Adrenal gland (tissue), 19 donors: ENCODE data around the gene TMEM204. TPM values are rescaled to one million over a fixed set of nuclear protein-coding genes. Genes with fewer than 3 reads are reported as not detected.

Experiments
- DNase-seq, 7 donors: peaks; one replicate each; pipeline ENCODE4 v3.0.0-alpha.2; 2019 to 2020
- H3K27ac ChIP-seq, 5 donors: fragments of 200-600 bp; sonication (generic) in 4 of 5; 1 replicate in 3 of 5; 2 replicates in 2 of 5; pipeline versions ENCODE4 v1.5.1 to v1.8.0; 2016 to 2020; ENCODE audit warnings: mild to moderate bottlenecking in 1 of 5
- H3K27me3 ChIP-seq: fragments of 200-600 bp; 2 replicates; pipeline ENCODE4 v1.8.0; 2021
- H3K36me3 ChIP-seq, 2 donors: fragments of 200-600 bp; replicated peaks in 1 of 2; 1 replicate in 1 of 2; 2 replicates in 1 of 2; pipeline versions ENCODE4 v1.5.1 to v1.8.0; 2018 to 2022
- H3K4me1 ChIP-seq, 2 donors: fragments of 200-600 bp; replicated peaks in 1 of 2; 1 replicate in 1 of 2; 2 replicates in 1 of 2; pipeline versions ENCODE4 v1.5.1 to v1.8.0; 2018 to 2021
- H3K4me3 ChIP-seq, 4 donors: fragments of 200-600 bp; sonication (generic) in 3 of 4; one replicate each; pipeline ENCODE4 v1.5.1; 2016 to 2018
- H3K9me3 ChIP-seq, 3 donors: fragments of 200-600 bp; sonication (generic) in 1 of 3; replicated peaks in 1 of 3; 1 replicate in 2 of 3; 2 replicates in 1 of 3; pipeline versions ENCODE4 v1.5.1 to v1.8.0; 2016 to 2021
- CTCF ChIP-seq, 6 experiments: fragments of 450-650 bp in 4 of 6; fragments of 200-600 bp in 2 of 6; sonication (generic) in 1 of 6; IDR thresholded peaks; 1 replicate in 5 of 6; 2 replicates in 1 of 6; pipeline versions ENCODE4 v1.5.1 to v1.8.0; 2016 to 2021; ENCODE audit warnings: antibody characterized with exemption in 6 of 6, mild to moderate bottlenecking in 2 of 6, moderate library complexity in 1 of 6
- POLR2A ChIP-seq, 2 donors: fragments of 450-650 bp; IDR thresholded peaks; one replicate each; pipeline ENCODE4 v1.6.1; 2017; ENCODE audit warnings: antibody characterized with exemption in 2 of 2, mild to moderate bottlenecking in 2 of 2, moderate library complexity in 1 of 2
- WGBS, 4 donors: extraction: QIAGEN DNeasy Blood & Tissue Kit in 2 of 4; methylation state at CpG; one replicate each; pipeline versions ENCODE4 v1.1.5 to v1.1.7; 2013 to 2017; 5-methylcytosine and 5-hydroxymethylcytosine counted together
- intact Hi-C, 2 donors: fragments of 100-400 bp; cut with DNase I; formaldehyde crosslinking; loops; one replicate each; pipeline versions ENCODE4 v1.14.1 to v1.15.0; 2022 to 2023
- long read RNA-seq, 10 donors: library from polyadenylated mRNA in 3 of 10; unstranded in 2 of 10; stranded (forward) in 1 of 10; transcript quantifications; one replicate each; pipeline ENCODE4 v2.0.0 and lab custom pipeline, GENCODE V29; 2021 to 2026
- polyA plus RNA-seq, 3 donors: library from polyadenylated mRNA; stranded (reverse); fragments of 200-250 nt in 2 of 3; fragments of 350-450 nt in 1 of 3; fragmentation: Illumina TruSeq in 1 of 3; extraction: RNeasy Lipid Tissue Mini Kit (QIAGEN cat#74804) in 1 of 3; gene quantifications; one replicate each; pipeline ENCODE4 v1.2.3, GENCODE V29; 2013 to 2014
- total RNA-seq, 9 donors: library from RNA; depleted of rRNA in 4 of 9; stranded (reverse); fragments of >200 nt in 4 of 9; fragments of 120-200 nt in 1 of 9; fragmentation: NEBNext Ultra II Directional in 1 of 9; extraction: Animal tissue kit (Norgen Biotek cat#: 25700) in 1 of 9; gene quantifications; one replicate each; pipeline versions ENCODE4 v1.1.0 to v1.2.4, GENCODE V29; 2013 to 2023
- donor health status: healthy with polysubstance abuse.
- donor health status: Bipolar disorder and iron deficiency.
- donor health status: DM: yes; HTN: yes; CAD: no.
- donor health status: DM: no; HTN: no; CAD: no.
- donor health status: DM: no; HTN: no; CAD: no.
- donor health status: DM: yes; HTN: yes; CAD: no.

TMEM204 gene
- 10 to 100 TPM; 11.4 to 77.2 (median 25.3) TPM for total RNA-seq
- polyA plus RNA-seq = 10 to 100 TPM in 2 of 3 donors, 1 to 10 TPM in 1; 7.4 to 30.7 (median 26.6) TPM
- long read RNA-seq, donor 1, transcript TMEM204-202 (3 exons, 1,938 nt) = major isoform, 7 of 8 reads
- long read RNA-seq, donor 1, partial matches to known transcripts = 0 of 8 reads
- long read RNA-seq, donor 1, other reads (novel, unspliced or antisense) = 0 of 8 reads
- long read RNA-seq, donor 2, transcript TMEM204-202 (3 exons, 1,938 nt) = major isoform, 6 of 6 reads
- long read RNA-seq, donor 2, partial matches to known transcripts = 0 of 6 reads
- long read RNA-seq, donor 2, other reads (novel, unspliced or antisense) = 0 of 6 reads
- long read RNA-seq, donor 3, transcript TMEM204-202 (3 exons, 1,938 nt) = major isoform, 5 of 5 reads
- long read RNA-seq, donor 3, partial matches to known transcripts = 0 of 5 reads
- long read RNA-seq, donor 3, other reads (novel, unspliced or antisense) = 0 of 5 reads
- long read RNA-seq, donor 4, transcript TMEM204-202 (3 exons, 1,938 nt) = major isoform, 16 of 17 reads
- long read RNA-seq, donor 4, partial matches to known transcripts = 1 of 17 reads
- long read RNA-seq, donor 4, other reads (novel, unspliced or antisense) = 0 of 17 reads
- long read RNA-seq, donor 5, transcript TMEM204-202 (3 exons, 1,938 nt) = major isoform, 64 of 70 reads
- long read RNA-seq, donor 5, partial matches to known transcripts = 2 of 70 reads
- long read RNA-seq, donor 5, other reads (novel, unspliced or antisense) = 4 of 70 reads
- long read RNA-seq, donor 6, transcript TMEM204-202 (3 exons, 1,938 nt) = major isoform, 15 of 19 reads
- long read RNA-seq, donor 6, partial matches to known transcripts = 1 of 19 reads
- long read RNA-seq, donor 6, other reads (novel, unspliced or antisense) = 3 of 19 reads
- long read RNA-seq, donor 7, partial matches to known transcripts = 0 of 2 reads
- long read RNA-seq, donor 7, other reads (novel, unspliced or antisense) = 0 of 2 reads
- long read RNA-seq, donor 8, transcript TMEM204-202 (3 exons, 1,938 nt) = major isoform, 10 of 10 reads
- long read RNA-seq, donor 8, partial matches to known transcripts = 0 of 10 reads
- long read RNA-seq, donor 8, other reads (novel, unspliced or antisense) = 0 of 10 reads
- long read RNA-seq, donor 9, partial matches to known transcripts = 0 of 2 reads
- long read RNA-seq, donor 9, other reads (novel, unspliced or antisense) = 0 of 2 reads
- long read RNA-seq, donor 10, partial matches to known transcripts = 0 of 2 reads
- long read RNA-seq, donor 10, other reads (novel, unspliced or antisense) = 0 of 2 reads

GRCh38 chr16:1533443-1533951 is at the start of gene TMEM204:
TMEM204 (plus strand) TSS chr16:1533666; CDS start chr16:1534276, 610 bp downstream.
- Histone ChIP-seq H3K27ac (peak within 1 kb of the TSS in 4 of 5 donors; percentile 65 to 97 (median 81)), H3K36me3 (peaks cover 0 to 17% of the 10 kb centered on the region in 2 donors), H3K27me3 (no peaks in the 10 kb centered on the region), H3K9me3 (no peaks in the 10 kb centered on the region), H3K4me1 (peaks cover 3 to 45% of the 10 kb centered on the region in 2 donors), H3K4me3 (peak within 1 kb of the TSS in 2 of 4 donors; percentile 21 to 56)
- intact Hi-C loops = no loop called here
- DNase-seq = peak in 6 of 7 donors; percentile 54 to 83 (median 62)
- peak; percentile 44 to 67 for TF ChIP-seq POLR2A (IDR thresholded peaks at IDR 0.05)
- no peak for TF ChIP-seq CTCF (IDR thresholded peaks at IDR 0.05)
- 38 to 74% (median 46%) methylated on average over 6 to 27 of the region's 27 CpGs for WGBS, 4 donors

- no peaks in the 10 kb centered on the region for H3K9me3 ChIP-seq
- TF ChIP-seq CTCF (IDR thresholded peaks at IDR 0.05) (no peak), POLR2A (IDR thresholded peaks at IDR 0.05) (no peak)
- no peaks in the 10 kb centered on the region for H3K27me3 ChIP-seq
- no peaks in the 10 kb centered on the region for H3K4me1 ChIP-seq
- 87 to 94% (median 91%) methylated on average over 13 to 40 of the region's 40 CpGs for WGBS, 4 donors
- no peak for DNase-seq
- intact Hi-C loops = no loop called here
- no peaks in the 10 kb centered on the region for H3K36me3 ChIP-seq
- H3K27ac ChIP-seq = no peak overlapping the region
- no peak overlapping the region for H3K4me3 ChIP-seq
Observed at GRCh38 chr16:1485847-1486496, 47.5 kb upstream of the TMEM204 start.

GRCh38 chr16:1486551-1487390 is 46.7 kb upstream of the TMEM204 start:
- 81 to 86% (median 83%) methylated on average over 16 to 33 of the region's 33 CpGs for WGBS, 4 donors
- no peaks in the 10 kb centered on the region for H3K9me3 ChIP-seq
- no peak for DNase-seq
- H3K36me3 ChIP-seq = no peaks in the 10 kb centered on the region
- H3K4me1 ChIP-seq = no peaks in the 10 kb centered on the region
- H3K27ac ChIP-seq = no peak overlapping the region
- no peak for TF ChIP-seq POLR2A (IDR thresholded peaks at IDR 0.05)
- no peak for TF ChIP-seq CTCF (IDR thresholded peaks at IDR 0.05)
- H3K4me3 ChIP-seq = no peak overlapping the region
- intact Hi-C loops = no loop called here
- H3K27me3 ChIP-seq = no peaks in the 10 kb centered on the region
